Activated naive CD4-positive, alpha-beta T cell treated with anti-CD3 and anti-CD28 coated beads for 36 hours (primary cell): ENCODE measurements around the gene CTF1. TPM values are rescaled to one million over a fixed set of nuclear protein-coding genes. Genes with fewer than 3 reads are reported as not detected.

Source experiments
- CTCF ChIA-PET: fragments of 350-600 bp; sonication (Branson Sonifier 250); formaldehyde crosslinking; loops from one replicate; lab custom pipeline; 2021; ENCODE audit warnings: antibody characterized with exemption; lab: Charles Lee
- DNase-seq: peaks from one replicate; pipeline ENCODE4 v3.0.0-alpha.2; 2020
- H3K27ac Mint-ChIP-seq: one replicate; pipeline ENCODE4 v1.8.0; 2021; ENCODE audit warnings: mild to moderate bottlenecking, mixed read lengths
- H3K27me3 Mint-ChIP-seq: one replicate; pipeline ENCODE4 v1.8.0; 2021; ENCODE audit warnings: low read depth, mixed read lengths
- H3K36me3 Mint-ChIP-seq: one replicate; pipeline ENCODE4 v1.8.0; 2021; ENCODE audit warnings: low read depth, mixed read lengths
- H3K4me1 Mint-ChIP-seq: one replicate; pipeline ENCODE4 v1.8.0; 2021; ENCODE audit warnings: low read depth, mixed read lengths
- H3K4me3 Mint-ChIP-seq: one replicate; pipeline ENCODE4 v1.8.0; 2021; ENCODE audit warnings: mild to moderate bottlenecking, moderate library complexity, mixed read lengths
- H3K9me3 Mint-ChIP-seq: one replicate; pipeline ENCODE4 v1.8.0; 2021; ENCODE audit warnings: mixed read lengths
- intact Hi-C: fragments of 100-400 bp; cut with micrococcal nuclease; formaldehyde crosslinking; loops from one replicate; pipeline ENCODE4 v1.15.1; 2023
- microRNA-seq: library from miRNA; unstranded; fragments of <30 nt; microRNA quantifications from one replicate; pipeline ENCODE4 v1.2.0, GENCODE V29; 2022; ENCODE audit warnings: borderline microRNAs expressed, borderline replicate concordance
- total RNA-seq, 2 experiments: library from RNA; stranded (reverse); gene quantifications; one replicate each; pipeline ENCODE4 v1.2.3, GENCODE V29; 2021

The CTF1 gene
- total RNA-seq, 2 experiments from 2014 or later: 0.21 to 0.27 TPM

- H3K4me3 Mint-ChIP-seq: no peak overlapping the region
- no peaks in the 10 kb centered on the region for H3K27me3 Mint-ChIP-seq
- CTCF ChIA-PET: interaction anchor here (0.5 to 3.9 kb wide), 10 partner anchors 10 to 491 kb away, joined by 3 to 33 read pairs (median 5); partner anchors contain the start of gene VKORC1
These were observed 56.7 kb downstream of the CTF1 start for GRCh38 chr16:30953111-30953510.

More at GRCh38 chr16:30953111-30953510, 56.7 kb downstream of the CTF1 start:
- Mint-ChIP-seq H3K27ac (no peak overlapping the region), H3K9me3 (no peaks in the 10 kb centered on the region), H3K4me1 (peaks cover 16% of the 10 kb centered on the region), H3K36me3 (no peaks in the 10 kb centered on the region)
- DNase-seq: no peak
- intact Hi-C loops: loop anchor here (10.0 kb wide), 1 partner anchor 762 kb away; a partner anchor contains a TSS

Small RNAs within 50 kb of the gene (microRNA-seq; reads per million reads assigned to microRNA genes)
- gene MIR4519 (not detected), gene MIR762 (not detected)

Other genes with a start within 250 kb of the CTF1 start
- 10 to 100 TPM; 50.6 to 52.4 TPM for gene PRR14, start 245.7 kb upstream of the CTF1 start, total RNA-seq
- 10 to 100 TPM; 83.8 to 84.8 TPM for gene FBRS, start 238.2 kb upstream of the CTF1 start, total RNA-seq
- 10 to 100 TPM; 52.3 to 55.2 TPM for gene SRCAP, start 197.4 kb upstream of the CTF1 start, total RNA-seq
- 10 to 100 TPM; 23.3 to 26.4 TPM for gene PHKG2, start 148.2 kb upstream of the CTF1 start, total RNA-seq
- 1 to 10 TPM; 2.0 to 2.3 TPM for gene CFAP119, start 134.6 kb upstream of the CTF1 start, total RNA-seq
- gene RNF40, start 134.3 kb upstream of the CTF1 start, total RNA-seq: 10 to 100 TPM; 51.1 to 61.0 TPM
- 1 to 10 TPM; 2.1 to 2.3 TPM for gene ZNF629, start 109.4 kb upstream of the CTF1 start, total RNA-seq
- 10 to 100 TPM; 18.1 to 18.6 TPM for gene BCL7C, start 2.5 kb upstream of the CTF1 start, total RNA-seq
- gene FBXL19, start 27.0 kb downstream of the CTF1 start, total RNA-seq: 10 to 100 TPM; 13.6 to 15.2 TPM
- 1 to 10 TPM; 4.2 to 4.7 TPM for gene ORAI3, start 52.5 kb downstream of the CTF1 start, total RNA-seq
- gene SETD1A, start 61.1 kb downstream of the CTF1 start, total RNA-seq: 10 to 100 TPM; 14.3 to 14.6 TPM
- gene HSD3B7, start 88.6 kb downstream of the CTF1 start, total RNA-seq: under 1 TPM; 0.69 to 0.98 TPM
- under 1 TPM; 0.69 to 0.72 TPM for gene STX1B, start 114.0 kb downstream of the CTF1 start, total RNA-seq
- 10 to 100 TPM; 32.9 to 38.0 TPM for gene STX4, start 136.9 kb downstream of the CTF1 start, total RNA-seq
- 10 to 100 TPM in 1 of 2 experiments, 1 to 10 TPM in 1; 9.5 to 10.1 TPM for gene ZNF668, start 177.6 kb downstream of the CTF1 start, total RNA-seq
- gene ZNF646, start 177.8 kb downstream of the CTF1 start, total RNA-seq: 10 to 100 TPM; 16.7 to 17.4 TPM
- gene PRSS53, start 192.3 kb downstream of the CTF1 start, total RNA-seq: 1 to 10 TPM; 4.1 to 5.2 TPM
- gene VKORC1, start 198.2 kb downstream of the CTF1 start, total RNA-seq: 10 to 100 TPM; 43.4 to 47.8 TPM
- gene BCKDK, start 211.8 kb downstream of the CTF1 start, total RNA-seq: 10 to 100 TPM; 21.3 to 23.1 TPM
- 10 to 100 TPM; 58.1 to 64.5 TPM for gene KAT8, start 221.1 kb downstream of the CTF1 start, total RNA-seq
- gene PRSS8, start 239.1 kb downstream of the CTF1 start, total RNA-seq: not detected